CD14-positive monocyte (primary cell): ENCODE results near the gene CLIP4. TPM values are rescaled to one million over a fixed set of nuclear protein-coding genes. Genes with fewer than 3 reads are reported as not detected.

Experiments
- DNase-seq, 3 donors: peaks; one replicate each; pipeline ENCODE4 v3.0.0-alpha.2; 2011 to 2022
- H2AFZ ChIP-seq: 2 replicates; pipeline ENCODE4 v1.6.0; 2012; ENCODE audit warnings: mild to moderate bottlenecking, low read depth, low read length, inconsistent platforms; ENCODE audit not compliant: insufficient read depth, poor library complexity, severe bottlenecking
- H3K27ac ChIP-seq, 2 donors: 1 replicate in 1 of 2; 2 replicates in 1 of 2; pipeline ENCODE4 v1.5.1; 2012 to 2013; ENCODE audit warnings: low read length in 2 of 2, control low read depth in 1 of 2, inconsistent platforms in 1 of 2, low read depth in 1 of 2, mild to moderate bottlenecking in 1 of 2
- H3K27me3 ChIP-seq, 2 donors: one replicate each; pipeline versions ENCODE4 v1.6.0 to v1.6.1; 2011 to 2013; ENCODE audit warnings: low read length in 2 of 2; ENCODE audit not compliant: control insufficient read depth in 2 of 2, insufficient read depth in 2 of 2
- H3K36me3 ChIP-seq, 2 donors: replicated peaks in 1 of 2; 1 replicate in 1 of 2; 2 replicates in 1 of 2; pipeline versions ENCODE4 v1.5.1 to v1.6.1; 2012 to 2013; ENCODE audit warnings: low read length in 2 of 2, control low read depth in 1 of 2, inconsistent platforms in 1 of 2, mild to moderate bottlenecking in 1 of 2; ENCODE audit not compliant: insufficient read depth in 2 of 2, control insufficient read depth in 1 of 2
- H3K4me1 ChIP-seq, 2 donors: 1 replicate in 1 of 2; 2 replicates in 1 of 2; pipeline versions ENCODE4 v1.5.1 to v1.6.1; 2012 to 2013; ENCODE audit warnings: low read length in 2 of 2, control low read depth in 1 of 2, inconsistent platforms in 1 of 2, mild to moderate bottlenecking in 1 of 2, moderate library complexity in 1 of 2; ENCODE audit not compliant: insufficient read depth in 2 of 2, control insufficient read depth in 1 of 2
- H3K4me2 ChIP-seq: replicated peaks from 2 replicates; pipeline ENCODE3; 2012; ENCODE audit warnings: low read length, moderate library complexity, mild to moderate bottlenecking; ENCODE audit not compliant: poor library complexity, severe bottlenecking; ENCODE audit errors: extremely low read depth
- H3K4me3 ChIP-seq, 3 experiments: fragments of 200-600 bp in 1 of 3; sonication (generic) in 1 of 3; replicated peaks in 1 of 3; 1 replicate in 2 of 3; 2 replicates in 1 of 3; pipeline ENCODE4 v1.5.1; 2011 to 2013; ENCODE audit warnings: low read length in 3 of 3, mild to moderate bottlenecking in 3 of 3, control low read depth in 2 of 3, low read depth in 2 of 3, inconsistent platforms in 1 of 3, moderate library complexity in 1 of 3
- H3K79me2 ChIP-seq: 2 replicates; pipeline ENCODE4 v1.6.0; 2012; ENCODE audit warnings: mild to moderate bottlenecking, control low read depth, inconsistent platforms, low read length, moderate library complexity; ENCODE audit not compliant: insufficient read depth
- H3K9ac ChIP-seq: 2 replicates; pipeline ENCODE4 v1.6.0; 2017; ENCODE audit warnings: low read length, mild to moderate bottlenecking; ENCODE audit not compliant: insufficient read depth, poor library complexity, severe bottlenecking
- H3K9me3 ChIP-seq, 2 donors: replicated peaks in 1 of 2; 1 replicate in 1 of 2; 2 replicates in 1 of 2; pipeline versions ENCODE4 v1.5.1 to v1.6.1; 2012 to 2013; ENCODE audit warnings: low read length in 2 of 2, control low read depth in 1 of 2; ENCODE audit not compliant: control insufficient read depth in 1 of 2, insufficient read depth in 1 of 2
- H4K20me1 ChIP-seq: 2 replicates; pipeline ENCODE4 v1.6.0; 2012; ENCODE audit warnings: mild to moderate bottlenecking, low read length, control low read depth, moderate library complexity; ENCODE audit not compliant: insufficient read depth
- H3K27ac Mint-ChIP-seq, 7 donors: one replicate each; pipeline ENCODE4 v1.8.0; 2020; ENCODE audit warnings: mild to moderate bottlenecking in 7 of 7, mixed read lengths in 7 of 7, moderate library complexity in 6 of 7, inconsistent platforms in 2 of 7
- H3K27me3 Mint-ChIP-seq, 3 donors: one replicate each; pipeline ENCODE4 v1.8.0; 2021 to 2022; ENCODE audit warnings: low read depth in 3 of 3, mild to moderate bottlenecking in 3 of 3, mixed read lengths in 3 of 3, moderate library complexity in 3 of 3, inconsistent platforms in 1 of 3
- H3K36me3 Mint-ChIP-seq, 2 donors: one replicate each; pipeline ENCODE4 v1.8.0; 2020; ENCODE audit warnings: mixed read lengths in 2 of 2, inconsistent platforms in 1 of 2, mild to moderate bottlenecking in 1 of 2
- H3K4me1 Mint-ChIP-seq: one replicate; pipeline ENCODE4 v1.8.0; 2020; ENCODE audit warnings: mild to moderate bottlenecking, mixed read lengths
- H3K4me3 Mint-ChIP-seq, 2 donors: one replicate each; pipeline ENCODE4 v1.8.0; 2020; ENCODE audit warnings: mild to moderate bottlenecking in 2 of 2, mixed read lengths in 2 of 2, moderate library complexity in 1 of 2
- H3K9me3 Mint-ChIP-seq, 7 donors: one replicate each; pipeline ENCODE4 v1.8.0; 2020 to 2022; ENCODE audit warnings: mixed read lengths in 7 of 7, mild to moderate bottlenecking in 6 of 7, moderate library complexity in 6 of 7, inconsistent platforms in 2 of 7
- WGBS: methylation state at CpG from one replicate; pipeline ENCODE4 v1.1.5; 2013; ENCODE audit warnings: missing lambda C conversion rate; ENCODE audit not compliant: insufficient coverage; 5-methylcytosine and 5-hydroxymethylcytosine counted together
- intact Hi-C, 2 donors: fragments of 100-400 bp; cut with micrococcal nuclease; formaldehyde crosslinking; loops; one replicate each; pipeline versions ENCODE4 v1.15.0 to v1.15.1; 2023
- polyA plus RNA-seq, 3 donors: library from polyadenylated mRNA; depleted of rRNA in 1 of 3; unstranded in 2 of 3; stranded (reverse) in 1 of 3; fragments of 300-500 nt in 2 of 3; fragments of >200 nt in 1 of 3; fragmentation: Illumina TruSeq in 2 of 3; gene quantifications; 1 replicate in 2 of 3; 2 replicates in 1 of 3; pipeline ENCODE4 v1.2.3, GENCODE V29; 2012 to 2021
- TF ChIP-seq, protein P1 (sequence below): fragments of 200-600 bp; IDR thresholded peaks from one replicate; pipeline ENCODE4 v1.8.0; 2022; ENCODE audit warnings: antibody characterized with exemption, mild to moderate bottlenecking

Gene CLIP4
- polyA plus RNA-seq, 3 donors, result 19.6 to 29.8 (median 21.7) TPM

DNA sequence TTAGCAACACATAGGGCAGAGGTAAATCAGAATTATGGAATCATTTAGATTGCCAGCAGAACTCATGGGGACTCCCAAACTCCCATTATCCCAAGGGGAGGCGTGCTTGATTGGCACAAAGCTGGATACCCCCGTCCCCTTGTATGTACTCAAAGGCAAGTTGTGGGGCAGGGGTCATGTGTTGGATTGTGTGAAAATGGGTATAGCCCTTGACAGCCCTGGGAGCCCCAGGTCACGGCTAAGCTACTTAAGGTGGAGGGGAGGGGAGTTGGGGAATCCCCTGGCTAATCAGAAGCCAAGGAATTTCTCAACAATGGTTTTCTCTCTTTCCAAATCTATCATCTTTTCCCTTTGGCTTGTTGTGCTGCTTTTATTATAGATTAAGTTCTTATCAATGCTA is 32.7 kb downstream of the CLIP4 start:
- no CpG with 5 or more reads among the region's 3 CpGs for WGBS
- Histone ChIP-seq H3K9ac (no peak overlapping the region), H3K27ac (no peak overlapping the region), H3K4me2 (no peak overlapping the region), H3K27me3 (no peaks in the 10 kb centered on the region), H3K4me3 (no peak overlapping the region), H2AFZ (no peak overlapping the region), H3K36me3 (peaks cover 19 to 47% of the 10 kb centered on the region in 2 donors), H3K9me3 (no peaks in the 10 kb centered on the region), H3K79me2 (no peaks in the 10 kb centered on the region), H4K20me1 (no peaks in the 10 kb centered on the region), H3K4me1 (no peaks in the 10 kb centered on the region)
- intact Hi-C loops, result no loop called here
- TF ChIP-seq, protein P1, sequence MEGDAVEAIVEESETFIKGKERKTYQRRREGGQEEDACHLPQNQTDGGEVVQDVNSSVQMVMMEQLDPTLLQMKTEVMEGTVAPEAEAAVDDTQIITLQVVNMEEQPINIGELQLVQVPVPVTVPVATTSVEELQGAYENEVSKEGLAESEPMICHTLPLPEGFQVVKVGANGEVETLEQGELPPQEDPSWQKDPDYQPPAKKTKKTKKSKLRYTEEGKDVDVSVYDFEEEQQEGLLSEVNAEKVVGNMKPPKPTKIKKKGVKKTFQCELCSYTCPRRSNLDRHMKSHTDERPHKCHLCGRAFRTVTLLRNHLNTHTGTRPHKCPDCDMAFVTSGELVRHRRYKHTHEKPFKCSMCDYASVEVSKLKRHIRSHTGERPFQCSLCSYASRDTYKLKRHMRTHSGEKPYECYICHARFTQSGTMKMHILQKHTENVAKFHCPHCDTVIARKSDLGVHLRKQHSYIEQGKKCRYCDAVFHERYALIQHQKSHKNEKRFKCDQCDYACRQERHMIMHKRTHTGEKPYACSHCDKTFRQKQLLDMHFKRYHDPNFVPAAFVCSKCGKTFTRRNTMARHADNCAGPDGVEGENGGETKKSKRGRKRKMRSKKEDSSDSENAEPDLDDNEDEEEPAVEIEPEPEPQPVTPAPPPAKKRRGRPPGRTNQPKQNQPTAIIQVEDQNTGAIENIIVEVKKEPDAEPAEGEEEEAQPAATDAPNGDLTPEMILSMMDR, result no peak
- Mint-ChIP-seq H3K4me3 (no peak overlapping the region), H3K27me3 (peaks cover 0 to 2% (median 1%) of the 10 kb centered on the region in 3 donors), H3K27ac (no peak overlapping the region), H3K9me3 (peaks cover 0 to 1% (median 0%) of the 10 kb centered on the region in 7 donors), H3K36me3 (peaks cover 34 to 56% of the 10 kb centered on the region in 2 donors), H3K4me1 (no peaks in the 10 kb centered on the region)
- no peak for DNase-seq

DNA sequence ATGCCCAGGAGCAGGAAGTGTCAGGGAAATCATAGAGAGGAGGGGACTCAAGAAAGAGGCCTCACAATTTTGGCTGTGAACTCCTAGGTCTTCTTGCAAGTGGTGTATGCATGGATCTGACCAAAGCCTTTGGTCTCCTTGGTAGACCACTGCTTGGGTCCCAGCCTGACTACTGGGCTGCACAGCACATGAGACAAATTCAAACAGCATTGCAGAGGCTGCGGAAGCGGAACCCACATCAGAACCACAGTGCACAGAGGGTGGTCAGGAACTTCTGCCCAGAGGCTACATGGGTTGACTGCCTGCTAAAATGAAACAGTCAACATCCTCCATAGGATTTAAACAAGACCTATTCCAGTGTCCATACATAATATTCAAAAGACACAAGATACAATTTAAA is 39.4 kb downstream of the CLIP4 start:
- TF ChIP-seq, protein P1, result no peak

More for the DNA sequence above, 39.4 kb downstream of the CLIP4 start:
- H3K27ac Mint-ChIP-seq, result no peak overlapping the region
- Histone ChIP-seq H3K9me3 (no peaks in the 10 kb centered on the region), H3K27me3 (no peaks in the 10 kb centered on the region), H3K36me3 (peaks cover 45 to 78% of the 10 kb centered on the region in 2 donors), H3K9ac (no peak overlapping the region), H4K20me1 (no peaks in the 10 kb centered on the region), H3K4me2 (no peak overlapping the region), H3K4me1 (no peaks in the 10 kb centered on the region), H3K79me2 (no peaks in the 10 kb centered on the region), H3K4me3 (no peak overlapping the region), H3K27ac (no peak overlapping the region), H2AFZ (no peak overlapping the region)
- no peaks in the 10 kb centered on the region for H3K27me3 Mint-ChIP-seq
- intact Hi-C loops, result no loop called here
- peak overlapping the region in 1 of 2 donors; percentile 21 for H3K4me3 Mint-ChIP-seq
- no peaks in the 10 kb centered on the region for H3K4me1 Mint-ChIP-seq
- WGBS, result 93% methylated on average over 2 of the region's 2 CpGs
- H3K9me3 Mint-ChIP-seq, result peaks cover 0 to 1% (median 0%) of the 10 kb centered on the region in 7 donors
- H3K36me3 Mint-ChIP-seq, result peaks cover 60 to 76% of the 10 kb centered on the region in 2 donors
- no peak for DNase-seq
